Activated naive CD8-positive, alpha-beta T cell treated with anti-CD3 and anti-CD28 coated beads for 36 hours (primary cell): Measurements from ENCODE around the gene NR2F6. TPM values are rescaled to one million over a fixed set of nuclear protein-coding genes. Genes with fewer than 3 reads are reported as not detected.

ENCODE experiments used
- DNase-seq: peaks from one replicate; pipeline ENCODE4 v3.0.0; 2021
- H3K27ac Mint-ChIP-seq: one replicate; pipeline ENCODE4 v1.8.0; 2022; ENCODE audit warnings: mild to moderate bottlenecking, moderate library complexity, mixed read lengths
- H3K27me3 Mint-ChIP-seq: one replicate; pipeline ENCODE4 v1.8.0; 2022; ENCODE audit warnings: mild to moderate bottlenecking, mixed read lengths
- H3K36me3 Mint-ChIP-seq: one replicate; pipeline ENCODE4 v1.8.0; 2021; ENCODE audit warnings: mild to moderate bottlenecking, mixed read lengths
- H3K4me1 Mint-ChIP-seq: one replicate; pipeline ENCODE4 v1.8.0; 2021; ENCODE audit warnings: mixed read lengths
- H3K4me3 Mint-ChIP-seq: one replicate; pipeline ENCODE4 v1.8.0; 2022; ENCODE audit warnings: mild to moderate bottlenecking, moderate library complexity, mixed read lengths
- H3K9me3 Mint-ChIP-seq: one replicate; pipeline ENCODE4 v1.8.0; 2022; ENCODE audit warnings: mixed read lengths
- total RNA-seq, 2 experiments: library from RNA; stranded (reverse); gene quantifications; one replicate each; pipeline ENCODE4 v1.2.3, GENCODE V29; 2021

The NR2F6 gene
- total RNA-seq, 2 experiments from 2014 or later: 6.9 to 7.1 TPM

- Mint-ChIP-seq H3K4me3 (peak overlapping the region; percentile 83), H3K27ac (peak overlapping the region; percentile 25), H3K36me3 (peaks cover 5% of the 10 kb centered on the region), H3K9me3 (no peaks in the 10 kb centered on the region), H3K4me1 (peaks cover 5% of the 10 kb centered on the region), H3K27me3 (no peaks in the 10 kb centered on the region)
- DNase-seq: no peak
Measured at GRCh38 chr19:17235971-17236777, 9.5 kb downstream of the NR2F6 start.

GRCh38 chr19:17235300-17235970 is 10.3 kb downstream of the NR2F6 start:
- H3K27ac Mint-ChIP-seq: peak overlapping the region; percentile 76
- peaks cover 5% of the 10 kb centered on the region for H3K36me3 Mint-ChIP-seq
- no peaks in the 10 kb centered on the region for H3K27me3 Mint-ChIP-seq

GRCh38 chr19:17234911-17235299 is 10.8 kb downstream of the NR2F6 start:
- no peaks in the 10 kb centered on the region for H3K27me3 Mint-ChIP-seq
- H3K36me3 Mint-ChIP-seq: peaks cover 5% of the 10 kb centered on the region
- peak; percentile 71 for DNase-seq
- peak overlapping the region; percentile 76 for H3K27ac Mint-ChIP-seq
- H3K4me3 Mint-ChIP-seq: peak overlapping the region; percentile 83
- H3K4me1 Mint-ChIP-seq: peaks cover 5% of the 10 kb centered on the region
- no peaks in the 10 kb centered on the region for H3K9me3 Mint-ChIP-seq

More at GRCh38 chr19:17235300-17235970, 10.3 kb downstream of the NR2F6 start:
- Mint-ChIP-seq H3K9me3 (no peaks in the 10 kb centered on the region), H3K4me3 (peak overlapping the region; percentile 83), H3K4me1 (peaks cover 5% of the 10 kb centered on the region)
- DNase-seq: peak; percentile 82

DNA sequence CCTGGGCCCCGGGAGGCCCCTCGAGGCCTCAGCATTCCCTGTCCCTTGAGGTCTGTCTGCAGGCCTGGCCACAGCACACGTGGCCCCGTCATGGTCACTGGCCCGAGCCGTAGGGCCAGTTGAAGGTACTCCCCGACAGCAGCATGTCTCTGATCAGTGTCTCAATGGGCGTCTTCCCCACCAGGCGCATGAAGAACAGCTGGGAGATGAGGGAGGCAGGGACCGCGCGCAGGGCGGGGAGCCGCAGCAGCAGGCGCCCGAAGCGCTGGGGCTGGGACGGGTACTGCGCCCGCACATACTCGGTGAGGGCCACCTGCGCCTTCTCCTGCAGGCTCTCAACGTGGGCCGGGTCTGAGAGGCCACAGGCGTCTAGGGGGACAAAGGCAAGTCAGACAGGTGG is 13.5 kb downstream of the NR2F6 start:
- Mint-ChIP-seq H3K27me3 (no peaks in the 10 kb centered on the region), H3K4me1 (peaks cover 5% of the 10 kb centered on the region), H3K36me3 (peaks cover 5% of the 10 kb centered on the region), H3K9me3 (no peaks in the 10 kb centered on the region), H3K4me3 (no peak overlapping the region), H3K27ac (no peak overlapping the region)
- no peak for DNase-seq

DNA sequence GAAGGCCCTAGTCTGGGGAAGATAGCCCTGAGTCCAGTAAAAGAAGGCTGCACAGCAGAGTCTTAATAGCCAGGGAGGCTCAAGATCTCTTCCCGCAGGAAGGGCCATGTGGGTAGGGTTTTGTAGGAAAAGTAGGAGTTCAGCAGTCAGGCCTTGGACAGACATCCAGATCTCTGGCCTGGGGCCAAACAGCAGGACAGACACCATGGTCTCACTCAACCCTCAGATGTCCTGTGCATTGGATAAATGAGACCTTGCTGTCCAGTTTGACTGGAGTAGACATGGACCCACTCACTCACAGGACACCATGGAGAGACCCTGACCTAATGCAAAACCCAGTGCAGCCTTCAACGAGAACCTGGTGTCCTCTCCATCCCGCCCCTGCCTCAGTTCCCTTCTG is 15.8 kb downstream of the NR2F6 start:
- Mint-ChIP-seq H3K36me3 (peaks cover 8% of the 10 kb centered on the region), H3K27me3 (no peaks in the 10 kb centered on the region), H3K27ac (no peak overlapping the region), H3K9me3 (no peaks in the 10 kb centered on the region), H3K4me1 (peaks cover 8% of the 10 kb centered on the region), H3K4me3 (no peak overlapping the region)
- DNase-seq: no peak

DNA sequence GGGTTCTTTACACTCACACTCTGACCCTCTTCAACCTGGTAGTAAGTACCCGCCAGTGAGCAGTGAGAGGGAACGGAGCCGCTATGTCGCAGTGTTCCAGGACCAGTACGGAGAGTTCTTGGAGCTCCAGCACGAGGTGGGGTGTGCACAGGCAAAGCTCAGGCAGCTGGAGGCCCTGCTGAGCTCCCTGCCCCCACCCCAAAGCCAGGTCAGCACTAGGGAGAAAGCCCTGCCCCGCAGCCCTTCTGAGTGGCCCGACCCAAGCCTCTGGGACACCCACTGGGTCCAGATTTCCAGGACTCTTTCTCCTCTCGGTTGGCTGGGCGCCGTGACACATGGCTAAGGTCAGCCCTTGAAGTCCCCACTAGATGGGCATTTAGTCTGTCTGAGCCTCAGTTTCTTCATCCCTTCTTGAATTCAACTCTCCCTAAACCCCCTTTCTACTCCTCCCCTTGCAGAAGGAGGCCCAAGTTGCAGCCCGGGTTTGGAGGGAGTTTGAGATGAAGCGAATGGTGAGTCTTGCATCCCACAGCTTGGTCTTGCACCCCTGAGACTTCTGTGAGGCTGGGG is 17.8 kb downstream of the NR2F6 start:
- no peaks in the 10 kb centered on the region for H3K9me3 Mint-ChIP-seq
- DNase-seq: no peak
- H3K27me3 Mint-ChIP-seq: no peaks in the 10 kb centered on the region
- no peak overlapping the region for H3K27ac Mint-ChIP-seq
- H3K4me1 Mint-ChIP-seq: peaks cover 4% of the 10 kb centered on the region
- H3K4me3 Mint-ChIP-seq: no peak overlapping the region
- H3K36me3 Mint-ChIP-seq: peaks cover 3% of the 10 kb centered on the region

- H3K9me3 Mint-ChIP-seq: no peaks in the 10 kb centered on the region
- H3K4me1 Mint-ChIP-seq: peaks cover 4% of the 10 kb centered on the region
- H3K4me3 Mint-ChIP-seq: peak within 1 kb of the TSS; percentile 86
- H3K27me3 Mint-ChIP-seq: no peaks in the 10 kb centered on the region
- peak within 1 kb of the TSS; percentile 92 for H3K27ac Mint-ChIP-seq
- peak; percentile 96 for DNase-seq
- peaks cover 3% of the 10 kb centered on the region for H3K36me3 Mint-ChIP-seq
Measured at GRCh38 chr19:17226002-17226933, 19.5 kb downstream of the NR2F6 start, which contains the start of gene OCEL1. Gene OCEL1, plus strand, starts transcription at chr19:17226226. Its CDS starts 22 bp downstream, at chr19:17226248.

- Mint-ChIP-seq H3K9me3 (no peaks in the 10 kb centered on the region), H3K27ac (no peak overlapping the region), H3K36me3 (peaks cover 3% of the 10 kb centered on the region), H3K4me3 (peak overlapping the region; percentile 37), H3K27me3 (no peaks in the 10 kb centered on the region), H3K4me1 (peaks cover 6% of the 10 kb centered on the region)
- DNase-seq: no peak
Measured at GRCh38 chr19:17225053-17225452, 20.7 kb downstream of the NR2F6 start.

- Mint-ChIP-seq H3K4me3 (no peak overlapping the region), H3K9me3 (no peaks in the 10 kb centered on the region), H3K4me1 (peaks cover 8% of the 10 kb centered on the region), H3K27ac (no peak overlapping the region), H3K36me3 (peaks cover 24% of the 10 kb centered on the region), H3K27me3 (no peaks in the 10 kb centered on the region)
- no peak for DNase-seq
Measured at GRCh38 chr19:17220207-17220758, 25.4 kb downstream of the NR2F6 start.

DNA sequence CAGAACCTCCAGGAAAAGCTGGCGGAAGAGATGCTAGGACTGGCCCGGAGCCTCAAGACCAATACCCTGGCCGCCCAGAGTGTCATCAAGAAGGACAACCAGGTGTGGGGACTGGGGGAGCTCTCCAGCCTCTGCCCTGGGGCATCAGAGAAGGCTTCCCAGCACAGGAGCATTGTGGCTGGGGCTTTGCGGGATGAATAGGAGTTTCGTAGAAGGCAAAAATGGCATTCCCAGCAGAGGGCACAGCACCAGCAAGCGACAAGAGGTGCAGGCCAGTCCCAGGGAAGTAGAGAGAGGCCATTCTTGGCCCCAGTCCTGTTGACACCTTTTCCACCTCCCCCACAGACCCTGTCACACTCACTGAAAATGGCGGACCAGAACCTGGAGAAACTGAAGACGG is 26.4 kb downstream of the NR2F6 start:
- H3K36me3 Mint-ChIP-seq: peaks cover 29% of the 10 kb centered on the region
- H3K4me1 Mint-ChIP-seq: peaks cover 14% of the 10 kb centered on the region
- H3K27me3 Mint-ChIP-seq: no peaks in the 10 kb centered on the region
- no peaks in the 10 kb centered on the region for H3K9me3 Mint-ChIP-seq
- H3K4me3 Mint-ChIP-seq: no peak overlapping the region
- no peak for DNase-seq
- no peak overlapping the region for H3K27ac Mint-ChIP-seq

- DNase-seq: no peak
- H3K36me3 Mint-ChIP-seq: peaks cover 31% of the 10 kb centered on the region
- peaks cover 15% of the 10 kb centered on the region for H3K4me1 Mint-ChIP-seq
- peak overlapping the region; percentile 88 for H3K4me3 Mint-ChIP-seq
- H3K27ac Mint-ChIP-seq: peak overlapping the region; percentile 95
- H3K9me3 Mint-ChIP-seq: no peaks in the 10 kb centered on the region
- H3K27me3 Mint-ChIP-seq: no peaks in the 10 kb centered on the region
Measured at GRCh38 chr19:17216058-17216670, 29.6 kb downstream of the NR2F6 start.

- H3K4me3 Mint-ChIP-seq: peak within 1 kb of the TSS; percentile 88
- no peaks in the 10 kb centered on the region for H3K27me3 Mint-ChIP-seq
- peak within 1 kb of the TSS; percentile 95 for H3K27ac Mint-ChIP-seq
- peak; percentile 86 for DNase-seq
- H3K36me3 Mint-ChIP-seq: peaks cover 31% of the 10 kb centered on the region
- no peaks in the 10 kb centered on the region for H3K9me3 Mint-ChIP-seq
- peaks cover 13% of the 10 kb centered on the region for H3K4me1 Mint-ChIP-seq
Measured at GRCh38 chr19:17215127-17215971, 30.4 kb downstream of the NR2F6 start, which contains the start of gene USE1. Gene USE1, plus strand, starts transcription at chr19:17215357. Its CDS starts 49 bp downstream, at chr19:17215406.

DNA sequence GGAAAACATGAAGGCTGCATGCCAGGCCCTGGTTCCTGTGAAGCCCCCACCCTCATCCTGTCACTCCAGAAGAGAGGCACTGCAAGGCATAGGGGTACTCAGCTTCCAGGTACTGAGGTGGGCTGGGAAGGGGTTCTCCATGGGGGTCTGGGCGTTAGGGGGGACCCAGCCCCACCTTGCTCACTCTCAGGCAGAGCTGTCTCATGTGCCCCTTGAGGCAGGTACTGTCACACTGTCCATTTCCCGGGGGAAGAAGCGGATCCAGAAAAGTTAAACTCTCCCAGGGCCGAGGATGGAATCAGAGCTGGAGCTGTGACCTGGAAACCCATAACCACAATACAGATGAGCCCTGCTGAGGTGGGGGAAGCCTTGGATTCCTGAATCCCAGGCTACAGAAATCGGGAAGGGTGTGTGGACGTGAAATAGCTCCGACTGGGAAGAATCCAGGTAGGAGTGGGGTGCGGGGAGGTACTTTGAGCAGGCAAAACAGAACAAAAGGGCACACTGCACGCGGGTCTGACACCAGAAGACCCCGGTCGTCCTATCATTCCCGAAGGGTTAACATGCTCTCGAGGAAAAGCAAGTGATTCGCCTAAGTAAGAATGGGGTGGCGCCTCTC is 31.1 kb downstream of the NR2F6 start:
- H3K9me3 Mint-ChIP-seq: no peaks in the 10 kb centered on the region
- peaks cover 32% of the 10 kb centered on the region for H3K36me3 Mint-ChIP-seq
- H3K27ac Mint-ChIP-seq: peak overlapping the region; percentile 95
- peak overlapping the region; percentile 88 for H3K4me3 Mint-ChIP-seq
- no peaks in the 10 kb centered on the region for H3K27me3 Mint-ChIP-seq
- peaks cover 13% of the 10 kb centered on the region for H3K4me1 Mint-ChIP-seq
- DNase-seq: no peak
